ENCODE data around the gene CUL3.

CUL3 gene

DNA sequence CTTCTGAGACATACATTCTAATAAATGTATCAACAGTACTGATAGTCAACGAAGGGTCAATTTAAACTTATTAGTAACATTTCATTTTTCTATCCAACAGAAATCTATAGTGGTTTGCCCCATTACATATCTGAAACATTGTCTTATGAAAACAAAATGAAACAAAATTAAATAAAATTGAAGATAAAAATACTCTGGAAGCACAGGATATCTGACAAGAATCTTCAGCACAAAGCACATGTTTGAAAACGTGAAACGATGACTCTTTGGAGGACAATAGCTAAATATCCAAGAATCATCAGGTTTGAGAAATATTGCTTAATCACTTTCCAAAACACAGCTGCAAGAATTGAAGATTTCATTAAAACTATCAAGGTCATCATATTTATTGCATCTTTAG is 112.3 kb downstream of the CUL3 start:
- no peak overlapping the region for H3K4me3 ChIP-seq (ENCODE audit: low read depth, low read length)
- no peak for TF ChIP-seq CTCF (IDR thresholded peaks at IDR 0.05; ENCODE audit: control insufficient read depth, extremely low read depth, insufficient read depth)
- DNase-seq (ENCODE audit: low read depth), result no peak

DNA sequence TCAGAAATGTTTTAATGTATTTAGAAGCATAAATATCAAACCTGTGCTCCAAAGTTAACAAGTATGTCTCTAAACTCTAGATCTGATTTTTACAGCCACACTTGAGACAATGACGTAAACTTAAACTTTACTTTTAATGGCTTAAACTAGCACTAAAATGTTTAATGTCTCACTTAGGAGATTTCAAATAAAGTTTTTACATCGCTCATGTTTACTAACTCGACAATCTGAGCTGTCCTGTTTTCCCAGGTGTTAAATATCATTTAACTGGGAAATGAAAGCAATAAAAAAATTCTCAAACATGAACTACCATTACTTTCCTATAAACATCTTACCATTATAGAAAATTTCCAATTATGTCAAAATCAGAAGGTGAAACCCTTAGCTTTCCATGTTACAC is 113.0 kb downstream of the CUL3 start:
- TF ChIP-seq CTCF (IDR thresholded peaks at IDR 0.05; ENCODE audit: control insufficient read depth, extremely low read depth, insufficient read depth), result no peak
- DNase-seq (ENCODE audit: low read depth), result peak; percentile 61
- H3K4me3 ChIP-seq (ENCODE audit: low read depth, low read length), result 0 out of 2 replicates have a peak overlapping the region, but pooled peaks have one; percentile 9

GRCh38 chr2:224469374-224469964 is 115.7 kb downstream of the CUL3 start:
- TF ChIP-seq CTCF (IDR thresholded peaks at IDR 0.05; ENCODE audit: control insufficient read depth, extremely low read depth, insufficient read depth), result no peak
- DNase-seq (ENCODE audit: low read depth), result no peak

GRCh38 chr2:224466304-224466895 is 118.8 kb downstream of the CUL3 start:
- no peak overlapping the region for H3K4me3 ChIP-seq (ENCODE audit: low read depth, low read length)
- TF ChIP-seq CTCF (IDR thresholded peaks at IDR 0.05; ENCODE audit: control insufficient read depth, extremely low read depth, insufficient read depth), result no peak
- no peak for DNase-seq (ENCODE audit: low read depth)

More at GRCh38 chr2:224469374-224469964, 115.7 kb downstream of the CUL3 start:
- H3K4me3 ChIP-seq (ENCODE audit: low read depth, low read length), result no peak overlapping the region

- no peak for TF ChIP-seq CTCF (IDR thresholded peaks at IDR 0.05; ENCODE audit: control insufficient read depth, extremely low read depth, insufficient read depth)
- H3K4me3 ChIP-seq (ENCODE audit: low read depth, low read length), result no peak overlapping the region
- DNase-seq (ENCODE audit: low read depth), result no peak
Observed at GRCh38 chr2:224461391-224461790, 123.8 kb downstream of the CUL3 start.

GRCh38 chr2:224457408-224458096 is 127.6 kb downstream of the CUL3 start:
- no peak for TF ChIP-seq CTCF (IDR thresholded peaks at IDR 0.05; ENCODE audit: control insufficient read depth, extremely low read depth, insufficient read depth)
- no peak for DNase-seq (ENCODE audit: low read depth)
- H3K4me3 ChIP-seq (ENCODE audit: low read depth, low read length), result no peak overlapping the region

Data from LNCaP clone FGC (cell line).